Kidney (tissue), 14 donors: ENCODE measurements around the gene MYH14. TPM values are rescaled to one million over a fixed set of nuclear protein-coding genes. Genes with fewer than 3 reads are reported as not detected.

Source experiments
- DNase-seq, 5 donors: peaks; one replicate each; pipeline ENCODE4 v3.0.0-alpha.2; 2013 to 2020
- FAIRE-seq: peaks from 2 replicates; lab custom pipeline; 2012; peaks lifted over from hg19 to GRCh38; lab: Jason Lieb, UNC
- H3K27ac ChIP-seq, 2 donors: one replicate each; pipeline ENCODE4 v1.7.0; 2013; ENCODE audit warnings: low read depth in 2 of 2, low read length in 2 of 2, inconsistent platforms in 1 of 2
- H3K27me3 ChIP-seq: one replicate; pipeline ENCODE4 v1.7.1; 2013; ENCODE audit warnings: low read length, inconsistent platforms; ENCODE audit not compliant: control insufficient read depth, insufficient read depth
- H3K36me3 ChIP-seq, 3 donors: one replicate each; pipeline versions ENCODE4 v1.7.0 to v1.7.1; 2013; ENCODE audit warnings: low read length in 3 of 3, control low read depth in 1 of 3, inconsistent platforms in 1 of 3; ENCODE audit not compliant: insufficient read depth in 3 of 3, control insufficient read depth in 2 of 3
- H3K4me1 ChIP-seq, 3 donors: one replicate each; pipeline versions ENCODE4 v1.7.0 to v1.7.1; 2013; ENCODE audit warnings: low read length in 3 of 3, inconsistent platforms in 1 of 3, low read depth in 1 of 3; ENCODE audit not compliant: control insufficient read depth in 2 of 3, insufficient read depth in 2 of 3
- H3K4me3 ChIP-seq, 3 donors: one replicate each; pipeline versions ENCODE4 v1.7.0 to v1.8.1; 2013; ENCODE audit warnings: low read length in 3 of 3, control low read depth in 1 of 3, inconsistent platforms in 1 of 3
- H3K9ac ChIP-seq, 3 donors: one replicate each; pipeline versions ENCODE4 v1.7.0 to v1.7.1; 2013; ENCODE audit warnings: low read length in 3 of 3, control low read depth in 1 of 3, inconsistent platforms in 1 of 3
- H3K9me3 ChIP-seq, 3 donors: one replicate each; pipeline versions ENCODE4 v1.7.0 to v1.7.1; 2013; ENCODE audit warnings: low read length in 3 of 3, control low read depth in 1 of 3, inconsistent platforms in 1 of 3; ENCODE audit not compliant: control insufficient read depth in 2 of 3, insufficient read depth in 1 of 3
- CTCF ChIP-seq: IDR thresholded peaks from 3 replicates; pipeline ENCODE4 v1.5.1; 2012; ENCODE audit warnings: mild to moderate bottlenecking, moderate library complexity, borderline replicate concordance; ENCODE audit not compliant: insufficient read depth; ENCODE audit errors: extremely low read depth
- intact Hi-C: fragments of 100-400 bp; cut with DNase I; formaldehyde crosslinking; loops from one replicate; pipeline ENCODE4 v1.11.1; 2022
- polyA plus RNA-seq: library from polyadenylated mRNA; stranded (reverse); fragments of 350-450 nt; fragmentation: Illumina TruSeq; extraction: RNeasy Lipid Tissue Mini Kit (QIAGEN cat#74804); gene quantifications from one replicate; pipeline ENCODE4 v1.2.3, GENCODE V29; 2014; ENCODE audit warnings: low read depth, low replicate concordance; ENCODE audit not compliant: insufficient read depth
- total RNA-seq: library from RNA; stranded (reverse); fragmentation: NEBNext Ultra II Directional; extraction: Animal tissue kit (Norgen Biotek cat#: 25700); gene quantifications from one replicate; pipeline ENCODE4 v1.2.1, GENCODE V29; 2021
- donor health status: control.
- donor health status: control.
- donor health status: control.
- donor health status: control.
- donor health status: control.
- donor health status: DM: yes; HTN: yes; CAD: no.
- donor health status: Normal renal cell carcinoma (clear cell type).

The MYH14 gene
- total and polyA plus RNA-seq, 2 donors from 2014 or later: 23.9 to 81.4 TPM

- no peaks in the 10 kb centered on the region for H3K4me1 ChIP-seq
- no peak for DNase-seq
- no peak for FAIRE-seq
- no peak overlapping the region for H3K9ac ChIP-seq
- no peaks in the 10 kb centered on the region for H3K36me3 ChIP-seq
- H3K27ac ChIP-seq: no peak overlapping the region
- no peak for TF ChIP-seq CTCF
- peaks cover 0 to 5% (median 0%) of the 10 kb centered on the region in 3 donors for H3K9me3 ChIP-seq
- no peak overlapping the region for H3K4me3 ChIP-seq
- intact Hi-C loops: no loop called here
- no peaks in the 10 kb centered on the region for H3K27me3 ChIP-seq
Measured at GRCh38 chr19:50158577-50158976, 44.8 kb upstream of the MYH14 start.

GRCh38 chr19:50159078-50159477 lies 44.3 kb upstream of the MYH14 start:
- no peak for DNase-seq
- Histone ChIP-seq H3K27me3 (no peaks in the 10 kb centered on the region), H3K4me1 (no peaks in the 10 kb centered on the region), H3K9me3 (peaks cover 0 to 5% (median 0%) of the 10 kb centered on the region in 3 donors), H3K4me3 (no peak overlapping the region), H3K36me3 (no peaks in the 10 kb centered on the region), H3K27ac (no peak overlapping the region), H3K9ac (no peak overlapping the region)
- FAIRE-seq: no peak
- no peak for TF ChIP-seq CTCF
- intact Hi-C loops: no loop called here

- Histone ChIP-seq H3K4me1 (no peaks in the 10 kb centered on the region), H3K9ac (no peak within 1 kb of the TSS), H3K36me3 (no peaks in the 10 kb centered on the region), H3K9me3 (peaks cover 0 to 5% (median 0%) of the 10 kb centered on the region in 3 donors), H3K27ac (no peak within 1 kb of the TSS), H3K27me3 (no peaks in the 10 kb centered on the region), H3K4me3 (no peak within 1 kb of the TSS)
- FAIRE-seq (no peak), DNase-seq (peak in 4 of 5 donors; percentile 16 to 65 (median 38))
- no peak for TF ChIP-seq CTCF
- intact Hi-C loops: no loop called here
Measured at GRCh38 chr19:50162988-50163387, 40.4 kb upstream of the MYH14 start, which contains the start of gene IZUMO2. IZUMO2 (minus strand) TSS chr19:50163281; CDS start chr19:50163194, 87 bp downstream.

- DNase-seq: peak; percentile 77 to 93 (median 83)
Measured at GRCh38 chr19:50167314-50167721, 36.1 kb upstream of the MYH14 start.

More at GRCh38 chr19:50167314-50167721, 36.1 kb upstream of the MYH14 start:
- H3K36me3 ChIP-seq: no peaks in the 10 kb centered on the region
- no peak for TF ChIP-seq CTCF
- FAIRE-seq: no peak
- H3K4me1 ChIP-seq: no peaks in the 10 kb centered on the region
- intact Hi-C loops: no loop called here
- no peak overlapping the region for H3K9ac ChIP-seq
- H3K9me3 ChIP-seq: no peaks in the 10 kb centered on the region
- H3K27me3 ChIP-seq: no peaks in the 10 kb centered on the region
- H3K27ac ChIP-seq: no peak overlapping the region
- H3K4me3 ChIP-seq: no peak overlapping the region
